GM12878 (cell line): ENCODE results near the gene CSH1. TPM values are rescaled to one million over a fixed set of nuclear protein-coding genes. Genes with fewer than 3 reads are reported as not detected.

ENCODE experiments used
- ASH2L ChIP-seq: fragments of 300-600, 200-600 bp; sonication (generic); IDR thresholded peaks from 2 replicates; pipeline ENCODE4 v1.6.1; 2017; ENCODE audit warnings: low read depth, mild to moderate bottlenecking, borderline replicate concordance
- JUND ChIP-seq: IDR thresholded peaks from 2 replicates; pipeline ENCODE4 v1.6.1; 2012; ENCODE audit warnings: low read depth, mild to moderate bottlenecking, low read length, improper control_type of control experiment, moderate library complexity
- MEF2A ChIP-seq: IDR thresholded peaks from 2 replicates; pipeline ENCODE4 v1.6.1; 2011; ENCODE audit warnings: low read depth, mild to moderate bottlenecking, low read length, moderate library complexity; ENCODE audit not compliant: insufficient read depth
- MTA2 ChIP-seq: fragments of 450-650 bp; IDR thresholded peaks from 2 replicates; pipeline ENCODE4 v1.6.1; 2016; ENCODE audit warnings: low read depth, mild to moderate bottlenecking, moderate library complexity
- SRF ChIP-seq, 2 experiments: IDR thresholded peaks; 2 replicates each; pipeline ENCODE4 v1.6.1; 2011; ENCODE audit warnings: low read depth in 2 of 2, low read length in 2 of 2, mild to moderate bottlenecking in 1 of 2, moderate library complexity in 1 of 2
- polyA plus RNA-seq, 11 experiments: library from polyadenylated mRNA; depleted of rRNA in 4 of 11; unstranded in 6 of 11; stranded (reverse) in 5 of 11; fragments of >200 nt; fragmentation: Nextera tagmentation in 4 of 11; fragmentation: Illumina TruSeq in 1 of 11; extraction: Ambion mirVana in 4 of 11; extraction: Trizol in 1 of 11; gene quantifications; 1 replicate in 1 of 11; 2 replicates in 10 of 11; pipeline versions ENCODE4 v1.2.1 to v1.2.3, GENCODE V29; 2011 to 2016; ENCODE audit warnings: inconsistent platforms in 2 of 11, missing spikeins in 2 of 11, low read depth in 1 of 11
- total RNA-seq, 4 experiments: library from RNA; depleted of rRNA in 3 of 4; stranded (reverse); fragments of >200 nt in 3 of 4; fragmentation: Illumina TruSeq in 1 of 4; extraction: Trizol in 1 of 4; gene quantifications; 2 replicates each; pipeline versions ENCODE4 v1.2.1 to v1.2.3, GENCODE V29; 2013 to 2021
- TF ChIP-seq, protein P1 (sequence below), 3 experiments: IDR thresholded peaks in 2 of 3; conservative IDR thresholded peaks in 1 of 3; 2 replicates each; pipeline ENCODE4 v1.5.1; 2011; ENCODE audit warnings: low read depth in 3 of 3, low read length in 3 of 3, mild to moderate bottlenecking in 3 of 3, control low read depth in 2 of 3, moderate library complexity in 2 of 3, inconsistent platforms in 1 of 3, mixed read lengths in 1 of 3; ENCODE audit not compliant: control insufficient read depth in 2 of 3, insufficient read depth in 1 of 3; ENCODE audit errors: extremely low read depth in 1 of 3
- TF ChIP-seq, protein P2 (sequence below): fragments of 450-650 bp; IDR thresholded peaks from 2 replicates; pipeline ENCODE4 v1.6.1; 2016; ENCODE audit warnings: mild to moderate bottlenecking
- TF ChIP-seq, protein P3 (sequence below): IDR thresholded peaks from 2 replicates; pipeline ENCODE4 v1.6.1; 2012; ENCODE audit warnings: low read depth, low read length, improper control_type of control experiment

The CSH1 gene
- total and polyA plus RNA-seq, 10 of the 15 experiments (the other 5 are each of a cell fraction or from before 2014, with no cell fraction given): not detected

DNA sequence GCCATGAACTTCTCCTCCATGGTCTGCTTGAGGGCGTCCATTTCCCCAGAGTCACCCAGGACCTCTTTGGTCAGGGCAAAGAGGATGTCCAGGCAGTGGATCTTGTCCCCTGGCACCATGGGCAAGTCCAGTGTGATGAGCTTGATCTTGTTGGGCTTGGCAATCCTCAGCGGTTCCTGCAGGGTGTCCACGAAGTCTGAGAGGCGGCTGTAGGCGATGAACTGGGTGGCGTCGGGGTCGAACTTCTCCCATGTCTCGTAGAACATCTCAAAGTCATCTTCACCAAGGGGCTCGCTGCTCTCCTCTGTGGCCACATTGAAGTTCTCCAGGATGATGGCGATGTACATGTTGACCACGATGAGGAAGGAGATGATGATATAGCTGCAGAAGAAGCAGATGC lies 44.8 kb upstream of the CSH1 start (continued):
- TF ChIP-seq ASH2L: no peak
- TF ChIP-seq, protein P1, sequence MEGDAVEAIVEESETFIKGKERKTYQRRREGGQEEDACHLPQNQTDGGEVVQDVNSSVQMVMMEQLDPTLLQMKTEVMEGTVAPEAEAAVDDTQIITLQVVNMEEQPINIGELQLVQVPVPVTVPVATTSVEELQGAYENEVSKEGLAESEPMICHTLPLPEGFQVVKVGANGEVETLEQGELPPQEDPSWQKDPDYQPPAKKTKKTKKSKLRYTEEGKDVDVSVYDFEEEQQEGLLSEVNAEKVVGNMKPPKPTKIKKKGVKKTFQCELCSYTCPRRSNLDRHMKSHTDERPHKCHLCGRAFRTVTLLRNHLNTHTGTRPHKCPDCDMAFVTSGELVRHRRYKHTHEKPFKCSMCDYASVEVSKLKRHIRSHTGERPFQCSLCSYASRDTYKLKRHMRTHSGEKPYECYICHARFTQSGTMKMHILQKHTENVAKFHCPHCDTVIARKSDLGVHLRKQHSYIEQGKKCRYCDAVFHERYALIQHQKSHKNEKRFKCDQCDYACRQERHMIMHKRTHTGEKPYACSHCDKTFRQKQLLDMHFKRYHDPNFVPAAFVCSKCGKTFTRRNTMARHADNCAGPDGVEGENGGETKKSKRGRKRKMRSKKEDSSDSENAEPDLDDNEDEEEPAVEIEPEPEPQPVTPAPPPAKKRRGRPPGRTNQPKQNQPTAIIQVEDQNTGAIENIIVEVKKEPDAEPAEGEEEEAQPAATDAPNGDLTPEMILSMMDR (IDR thresholded peaks at IDR 0.05 in 2 of 3, conservative IDR thresholded peaks at IDR 0.05 in 1 of 3; ENCODE audit: control insufficient read depth in 2 of 3, extremely low read depth in 1 of 3, insufficient read depth in 1 of 3, low read depth in 3 of 3, low read length in 3 of 3): no peak
- TF ChIP-seq, protein P2, sequence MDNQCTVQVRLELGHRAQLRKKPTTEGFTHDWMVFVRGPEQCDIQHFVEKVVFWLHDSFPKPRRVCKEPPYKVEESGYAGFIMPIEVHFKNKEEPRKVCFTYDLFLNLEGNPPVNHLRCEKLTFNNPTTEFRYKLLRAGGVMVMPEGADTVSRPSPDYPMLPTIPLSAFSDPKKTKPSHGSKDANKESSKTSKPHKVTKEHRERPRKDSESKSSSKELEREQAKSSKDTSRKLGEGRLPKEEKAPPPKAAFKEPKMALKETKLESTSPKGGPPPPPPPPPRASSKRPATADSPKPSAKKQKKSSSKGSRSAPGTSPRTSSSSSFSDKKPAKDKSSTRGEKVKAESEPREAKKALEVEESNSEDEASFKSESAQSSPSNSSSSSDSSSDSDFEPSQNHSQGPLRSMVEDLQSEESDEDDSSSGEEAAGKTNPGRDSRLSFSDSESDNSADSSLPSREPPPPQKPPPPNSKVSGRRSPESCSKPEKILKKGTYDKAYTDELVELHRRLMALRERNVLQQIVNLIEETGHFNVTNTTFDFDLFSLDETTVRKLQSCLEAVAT: no peak
- no peak for TF ChIP-seq SRF (IDR thresholded peaks at IDR 0.05; ENCODE audit: low read depth in 2 of 2, low read length in 2 of 2)
- TF ChIP-seq MEF2A: no peak
- TF ChIP-seq, protein P3, sequence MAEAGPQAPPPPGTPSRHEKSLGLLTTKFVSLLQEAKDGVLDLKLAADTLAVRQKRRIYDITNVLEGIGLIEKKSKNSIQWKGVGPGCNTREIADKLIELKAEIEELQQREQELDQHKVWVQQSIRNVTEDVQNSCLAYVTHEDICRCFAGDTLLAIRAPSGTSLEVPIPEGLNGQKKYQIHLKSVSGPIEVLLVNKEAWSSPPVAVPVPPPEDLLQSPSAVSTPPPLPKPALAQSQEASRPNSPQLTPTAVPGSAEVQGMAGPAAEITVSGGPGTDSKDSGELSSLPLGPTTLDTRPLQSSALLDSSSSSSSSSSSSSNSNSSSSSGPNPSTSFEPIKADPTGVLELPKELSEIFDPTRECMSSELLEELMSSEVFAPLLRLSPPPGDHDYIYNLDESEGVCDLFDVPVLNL: no peak
- no peak for TF ChIP-seq JUND
- TF ChIP-seq MTA2: no peak
- TF ChIP-seq, all 136 proteins: peak for 0
